Mammary microvascular endothelial cell (primary cell): Measurements from ENCODE around the gene DEFB116. TPM values are rescaled to one million over a fixed set of nuclear protein-coding genes. Genes with fewer than 3 reads are reported as not detected.

Experiments
- total RNA-seq: library from RNA; depleted of rRNA; stranded (reverse); fragments of >200 nt; gene quantifications from 2 replicates; pipeline ENCODE4 v1.2.3, GENCODE V29; 2015

The DEFB116 gene, protein sequence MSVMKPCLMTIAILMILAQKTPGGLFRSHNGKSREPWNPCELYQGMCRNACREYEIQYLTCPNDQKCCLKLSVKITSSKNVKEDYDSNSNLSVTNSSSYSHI
- total RNA-seq, result not detected in 2 replicates

DNA sequence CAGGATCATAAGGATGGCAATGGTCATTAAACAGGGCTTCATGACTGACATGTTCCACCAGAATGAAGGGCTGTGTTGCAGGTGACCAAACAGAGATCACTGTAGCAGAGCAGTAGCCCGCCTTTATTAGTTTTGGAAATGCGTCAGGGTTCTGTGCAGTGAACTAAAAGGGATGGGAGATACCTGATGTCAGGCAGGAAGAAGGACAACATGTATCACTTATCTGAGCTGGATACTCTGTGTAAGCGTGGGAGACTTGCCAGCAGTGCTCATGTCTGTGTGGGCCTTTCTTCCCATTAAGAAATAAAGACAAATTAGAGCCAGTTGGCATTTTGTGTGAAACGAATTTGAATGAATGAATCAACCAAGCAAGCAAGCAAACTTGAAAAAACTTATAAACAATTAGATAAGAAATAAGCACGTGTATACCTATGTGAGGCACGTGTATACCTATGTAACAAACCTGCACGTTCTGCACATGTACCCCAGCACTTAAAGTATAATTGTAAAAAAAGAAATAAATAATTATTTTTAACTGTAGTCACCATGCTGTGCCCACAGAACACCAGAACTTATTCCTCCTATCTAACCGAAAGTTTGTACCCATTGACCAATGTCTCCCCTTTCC is at the start of gene DEFB116:
DEFB116 (minus strand) TSS at position 51 of the 628 bp plus-strand sequence; CDS start at position 51, 0 bp downstream.

GRCh38 chr20:31257364-31257763 is 51.0 kb downstream of the DEFB116 start, which contains the start of gene DEFB115:
Gene DEFB115 (plus strand): TSS chr20:31257664. CDS start chr20:31257664, 0 bp downstream.

Other genes starting within 250 kb of the DEFB116 start
- gene DEFB115, start 50.9 kb downstream of the DEFB116 start, total RNA-seq, result not detected in 2 replicates
- gene DEFB118, start 60.0 kb upstream of the DEFB116 start, total RNA-seq, result not detected in 2 replicates
- not detected in 2 replicates for gene DEFB119, start 82.0 kb upstream of the DEFB116 start, total RNA-seq
- not detected in 2 replicates for gene DEFB121, start 97.6 kb upstream of the DEFB116 start, total RNA-seq
- not detected in 2 replicates for gene DEFB123, start 132.0 kb upstream of the DEFB116 start, total RNA-seq
- not detected in 2 replicates for gene DEFB124, start 166.5 kb upstream of the DEFB116 start, total RNA-seq
- not detected in 2 replicates for gene REM1, start 166.7 kb upstream of the DEFB116 start, total RNA-seq
- 53.5 and 79.1 TPM in 2 replicates for gene HM13, start 205.9 kb upstream of the DEFB116 start, total RNA-seq